ENCODE measurements around the gene HES1.

HES1 gene

GRCh38 chr3:194102436-194102835 is 33.5 kb upstream of the HES1 start:
- DNase-seq (ENCODE audit: low spot score): no peak

GRCh38 chr3:194103505-194103904 is 32.4 kb upstream of the HES1 start:
- DNase-seq (ENCODE audit: low spot score): no peak

- no peak for DNase-seq (ENCODE audit: low spot score)
Observed at GRCh38 chr3:194103983-194104751, 31.8 kb upstream of the HES1 start.

GRCh38 chr3:194105292-194105691 is 30.7 kb upstream of the HES1 start:
- DNase-seq (ENCODE audit: low spot score): no peak

- no peak for DNase-seq (ENCODE audit: low spot score)
Observed at GRCh38 chr3:194107107-194107506, 28.8 kb upstream of the HES1 start.

DNA sequence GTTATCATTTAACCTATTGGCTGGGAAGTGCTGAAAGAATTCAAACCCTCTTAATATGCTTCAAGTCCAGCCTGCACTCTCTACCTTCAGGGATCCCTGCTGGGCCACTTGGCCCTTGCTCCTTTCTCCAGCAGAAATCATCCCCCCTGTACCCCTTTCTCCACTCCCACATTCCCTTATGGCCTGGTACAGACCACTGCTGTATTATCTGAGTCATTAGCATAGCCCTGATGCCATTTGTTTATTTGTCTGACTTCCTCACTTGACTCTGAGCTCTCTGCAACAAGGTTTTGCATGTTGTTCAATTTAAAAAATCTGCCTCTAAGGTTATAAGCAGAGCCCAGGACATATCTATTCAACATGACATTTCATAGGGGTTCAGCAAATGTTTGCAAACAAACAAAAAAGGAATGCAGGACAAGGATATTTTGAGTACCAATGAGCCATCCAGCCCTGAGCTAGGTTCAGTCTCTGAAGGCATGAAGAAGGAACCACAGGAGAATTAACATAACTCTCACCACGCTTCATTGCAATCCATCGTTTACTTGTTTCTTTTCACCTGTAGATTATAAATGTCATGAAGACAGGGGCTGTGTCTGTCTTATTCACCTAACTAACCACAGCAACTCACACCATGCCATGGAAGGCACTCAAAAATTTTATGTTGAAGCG is 26.6 kb upstream of the HES1 start:
- no peak for DNase-seq (ENCODE audit: low spot score)

- DNase-seq (ENCODE audit: low spot score): no peak
Observed at GRCh38 chr3:194110483-194110882, 25.5 kb upstream of the HES1 start.

GRCh38 chr3:194111336-194111735 is 24.6 kb upstream of the HES1 start:
- no peak for DNase-seq (ENCODE audit: low spot score)

- no peak for DNase-seq (ENCODE audit: low spot score)
Observed at GRCh38 chr3:194112120-194113106, 23.5 kb upstream of the HES1 start.

DNA sequence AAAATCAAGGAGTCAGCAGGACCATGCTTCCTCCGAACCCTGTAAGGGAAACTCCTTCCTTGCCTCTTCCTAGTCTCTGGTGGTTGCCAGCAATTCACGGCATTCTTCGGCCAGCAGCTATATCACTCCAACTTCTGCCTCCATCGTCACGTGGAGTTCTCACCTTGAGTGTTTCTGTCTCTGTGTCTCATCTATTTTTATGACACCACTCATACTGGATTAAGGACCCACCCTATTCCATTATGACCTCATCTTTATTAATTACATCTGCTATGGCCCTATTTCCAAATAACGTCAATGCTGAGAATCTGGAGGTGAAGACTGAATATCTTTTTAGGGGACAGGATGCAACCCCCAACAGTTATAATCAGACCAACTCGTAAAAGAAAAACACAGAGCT is 21.8 kb upstream of the HES1 start:
- no peak for DNase-seq (ENCODE audit: low spot score)

- DNase-seq (ENCODE audit: low spot score): no peak
Observed at GRCh38 chr3:194117104-194117845, 18.7 kb upstream of the HES1 start.

DNA sequence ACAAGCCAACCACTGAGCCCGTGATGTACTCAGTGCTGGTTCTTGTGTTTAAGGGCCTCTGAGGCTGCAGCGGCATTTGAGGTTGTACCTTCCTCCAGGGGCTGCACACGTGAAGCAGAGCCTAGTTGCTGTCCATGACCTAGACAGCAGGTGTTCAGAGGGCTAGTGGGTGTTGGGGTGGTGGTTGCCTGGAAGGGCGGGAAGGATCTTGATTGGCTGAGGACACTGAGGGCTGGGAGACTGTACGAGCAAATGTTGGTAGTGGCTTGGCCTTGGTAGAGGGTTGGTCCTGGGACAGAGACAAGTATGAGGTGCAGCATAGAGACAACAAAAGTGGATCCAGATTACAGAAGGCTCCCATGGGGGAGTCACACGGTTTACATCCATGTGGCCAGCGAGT is 17.0 kb upstream of the HES1 start:
- no peak for DNase-seq (ENCODE audit: low spot score)

- DNase-seq (ENCODE audit: low spot score): no peak
Observed at GRCh38 chr3:194119831-194120590, 15.9 kb upstream of the HES1 start.

DNA sequence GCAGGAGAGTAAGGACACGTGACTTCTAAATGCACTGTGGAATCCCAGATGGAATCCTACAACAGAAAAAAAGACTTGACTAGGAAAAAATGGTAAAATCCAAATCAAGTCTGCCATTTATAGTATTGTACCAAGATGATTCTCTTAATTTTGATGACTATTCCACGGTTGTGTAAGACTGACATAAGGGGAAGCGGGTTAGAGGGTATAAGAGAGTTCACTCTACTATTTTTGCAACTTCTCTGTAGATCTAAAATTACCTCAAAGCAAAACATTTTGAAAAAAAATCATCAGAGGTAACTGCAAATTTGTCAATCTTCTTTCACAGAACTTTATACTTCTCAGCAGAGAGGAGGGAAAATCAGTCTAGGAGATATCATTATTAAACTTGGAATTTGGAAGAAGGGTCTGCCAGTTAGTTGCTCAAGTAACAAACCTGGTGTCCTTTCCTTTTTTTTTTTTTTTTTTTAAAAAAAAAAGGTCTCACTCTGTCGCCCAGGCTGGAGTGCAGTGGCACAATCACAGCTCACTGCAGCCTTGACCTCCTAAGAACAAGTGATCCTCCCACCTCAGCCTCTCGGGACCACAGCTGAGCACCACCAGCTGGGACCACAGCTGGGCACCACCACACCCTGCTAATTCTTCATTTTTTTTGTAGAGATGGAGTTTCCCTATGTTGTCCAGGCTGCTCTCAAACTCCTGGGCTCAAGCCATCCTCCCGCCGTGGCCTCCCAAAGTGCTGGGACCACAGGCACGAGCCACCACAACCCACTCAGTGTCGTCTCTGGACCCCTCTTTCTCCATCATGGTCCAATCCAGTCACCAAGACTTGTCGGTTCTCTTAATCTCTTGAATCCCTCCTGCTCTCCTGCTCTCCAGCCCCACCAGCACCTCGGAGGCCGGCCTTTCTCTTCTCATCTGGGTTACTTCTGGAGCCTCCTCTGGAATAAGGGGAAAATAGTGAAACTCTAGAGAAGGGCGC is 14.9 kb upstream of the HES1 start:
- DNase-seq (ENCODE audit: low spot score): no peak

DNA sequence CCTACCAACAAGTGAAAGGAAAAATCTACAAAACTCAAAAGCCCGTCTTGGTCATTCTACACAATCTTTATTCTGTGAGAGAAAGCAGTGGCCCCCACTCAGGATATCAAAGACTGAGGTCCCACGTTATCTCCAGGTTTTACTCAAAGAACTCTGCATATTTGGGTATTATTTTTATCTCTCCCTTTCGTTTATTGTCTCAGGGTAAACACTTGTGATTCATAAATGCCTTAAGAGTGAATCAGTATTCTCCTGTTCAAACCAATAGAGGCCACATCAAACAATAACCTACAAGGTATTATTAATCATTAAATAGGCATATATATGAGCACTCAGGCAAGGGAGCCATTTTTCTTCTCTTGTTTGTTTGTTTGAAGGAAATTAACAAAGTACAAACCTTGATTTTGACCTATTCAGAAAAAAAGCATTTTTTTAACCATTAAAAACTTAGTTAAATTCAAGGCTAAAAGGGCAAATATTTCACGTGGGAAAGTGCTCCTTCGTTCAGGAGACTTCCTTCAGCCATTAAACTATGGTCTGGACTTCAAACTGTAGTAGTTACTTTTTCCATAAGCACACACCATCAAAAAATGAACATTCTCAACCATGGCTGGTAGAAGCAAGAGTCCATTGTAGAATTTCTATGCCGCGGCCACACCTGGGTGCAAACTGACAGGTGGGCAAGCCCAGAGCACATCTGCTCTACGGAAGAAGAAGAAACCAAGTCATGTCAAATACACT is 13.9 kb upstream of the HES1 start:
- no peak for DNase-seq (ENCODE audit: low spot score)

GRCh38 chr3:194123726-194124125 is 12.2 kb upstream of the HES1 start:
- DNase-seq (ENCODE audit: low spot score): no peak

GRCh38 chr3:194124193-194124592 is 11.8 kb upstream of the HES1 start:
- no peak for DNase-seq (ENCODE audit: low spot score)

DNA sequence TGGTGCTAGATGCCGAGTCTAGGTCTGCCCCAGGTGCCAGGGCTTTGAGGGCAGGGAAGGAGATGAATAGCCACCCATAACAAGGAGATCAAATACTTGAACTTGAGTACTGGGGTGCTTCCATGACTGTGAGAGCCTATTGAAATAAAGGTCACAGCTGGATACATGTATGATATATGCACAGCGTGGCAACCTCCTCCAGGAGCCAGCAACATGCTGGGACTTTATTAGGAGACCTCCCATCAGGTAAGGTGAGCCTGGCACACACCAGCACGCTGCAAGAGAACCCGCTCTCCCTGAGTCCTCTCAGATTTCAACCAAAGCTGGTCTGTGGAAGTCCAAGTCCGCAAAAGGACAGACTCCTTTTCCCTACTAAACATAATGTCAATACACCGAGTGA is 10.5 kb upstream of the HES1 start:
- no peak for DNase-seq (ENCODE audit: low spot score)

DNA sequence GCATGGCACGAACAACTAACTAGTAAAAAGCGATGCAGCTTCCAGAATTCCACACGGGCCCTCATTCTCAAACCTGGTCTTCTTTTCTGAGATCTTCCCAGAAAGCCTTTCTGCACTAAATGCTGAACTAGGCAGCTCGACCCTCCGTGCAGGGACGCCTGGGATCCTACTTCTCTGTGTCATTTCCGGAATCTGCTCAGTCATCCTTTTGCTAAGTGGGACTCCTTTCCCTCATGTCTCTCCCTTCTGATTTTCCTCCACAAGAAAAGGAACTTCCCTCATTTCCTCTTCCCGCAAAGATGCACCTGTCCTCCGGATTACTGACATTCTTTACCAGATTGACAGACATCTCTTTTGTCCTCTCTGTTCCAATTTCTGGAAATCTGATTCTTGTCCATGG is 9.2 kb upstream of the HES1 start:
- DNase-seq (ENCODE audit: low spot score): no peak

Data from globus pallidus (tissue), 1 donor.